Fibroblast of mammary gland (primary cell): Measurements from ENCODE around the gene MICAL2.

ENCODE experiments used
- DNase-seq: peaks from one replicate; pipeline ENCODE4 v3.0.0-alpha.2; 2010; ENCODE audit warnings: low read depth
- H3K4me3 ChIP-seq: 2 replicates; pipeline ENCODE4 v1.5.1; 2011; ENCODE audit warnings: low read depth, mild to moderate bottlenecking, low read length, moderate library complexity; ENCODE audit not compliant: control insufficient read depth
- CTCF ChIP-seq: conservative IDR thresholded peaks from 2 replicates; pipeline ENCODE4 v1.5.1; 2011; ENCODE audit warnings: low read depth, low read length, inconsistent platforms; ENCODE audit not compliant: control insufficient read depth, insufficient read depth

Gene MICAL2

GRCh38 chr11:12130180-12130980 lies 20.0 kb downstream of the MICAL2 start:
- no peak for DNase-seq
- H3K4me3 ChIP-seq, result no peak overlapping the region
- TF ChIP-seq CTCF, result no peak

GRCh38 chr11:12131943-12132789 lies 21.8 kb downstream of the MICAL2 start:
- TF ChIP-seq CTCF, result no peak
- no peak overlapping the region for H3K4me3 ChIP-seq

GRCh38 chr11:12132790-12133145 lies 22.4 kb downstream of the MICAL2 start:
- no peak for DNase-seq
- no peak overlapping the region for H3K4me3 ChIP-seq
- TF ChIP-seq CTCF, result no peak

More at GRCh38 chr11:12131943-12132789, 21.8 kb downstream of the MICAL2 start:
- DNase-seq, result no peak

- no peak for TF ChIP-seq CTCF
- DNase-seq, result no peak
- no peak overlapping the region for H3K4me3 ChIP-seq
These were observed 23.3 kb downstream of the MICAL2 start for GRCh38 chr11:12133547-12134235.

GRCh38 chr11:12134236-12134585 lies 23.8 kb downstream of the MICAL2 start:
- no peak overlapping the region for H3K4me3 ChIP-seq
- no peak for TF ChIP-seq CTCF
- DNase-seq, result no peak

- H3K4me3 ChIP-seq, result no peak overlapping the region
- no peak for DNase-seq
- no peak for TF ChIP-seq CTCF
These were observed 24.8 kb downstream of the MICAL2 start for GRCh38 chr11:12135185-12135584.
